ENCODE data around the gene PRKAG1. TPM values are rescaled to one million over a fixed set of nuclear protein-coding genes. Genes with fewer than 3 reads are reported as not detected.

The PRKAG1 gene
- total RNA-seq, 1 experiment from 2014 or later, result 41.6 TPM

DNA sequence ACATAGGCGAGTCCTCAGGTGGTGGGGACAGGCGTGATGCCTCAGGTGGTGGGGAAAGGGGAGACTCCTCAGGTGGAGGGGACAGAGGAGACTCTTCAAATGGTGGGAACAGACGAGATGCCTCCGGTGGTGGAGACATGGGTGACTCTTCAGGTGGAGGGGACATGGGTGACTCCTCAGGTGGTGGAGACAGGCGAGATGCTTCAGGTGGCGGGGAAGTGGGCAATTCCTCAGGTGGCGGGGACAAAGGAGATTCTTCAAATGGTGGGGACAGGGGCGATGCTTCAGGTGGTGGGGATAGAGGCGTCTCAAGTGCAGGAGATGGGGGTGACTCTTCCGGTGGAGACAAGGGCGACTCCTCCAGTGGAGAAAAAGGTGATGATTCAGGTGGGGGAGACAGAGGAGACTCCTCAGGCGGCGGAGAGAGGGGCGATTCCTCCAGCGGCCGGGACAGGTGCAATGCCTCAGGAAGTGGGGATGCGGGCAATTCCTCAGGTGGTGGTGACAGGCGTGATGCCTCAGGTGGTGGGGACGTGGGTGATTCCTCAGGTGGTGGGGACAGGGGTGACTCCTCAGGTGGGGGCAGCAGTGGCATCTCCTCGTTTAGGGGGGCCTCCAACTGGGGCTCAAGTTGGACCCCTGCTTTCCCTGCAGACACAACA, 33.3 kb upstream of the PRKAG1 start:
- no peak overlapping the region for H3K4me3 Mint-ChIP-seq
- DNase-seq (ENCODE audit: low spot score) (no peak), ATAC-seq (no peak)
- no peak for TF ChIP-seq ZNF416 (CRISPR knock-in tag; IDR thresholded peaks at IDR 0.05)
- no peak for TF ChIP-seq RELA (CRISPR knock-in tag; IDR thresholded peaks at IDR 0.05; ENCODE audit: borderline replicate concordance)
- H3K4me1 Mint-ChIP-seq, result peaks cover 15% of the 10 kb centered on the region
- H3K36me3 Mint-ChIP-seq, result peaks cover 81% of the 10 kb centered on the region
- H3K27me3 Mint-ChIP-seq (ENCODE audit: low read depth), result no peaks in the 10 kb centered on the region
- ChIA-PET CTCF (interaction anchor here (0.5 kb wide), 1 partner anchor 63 kb away, joined by 3 read pairs; no protein-coding TSS in a partner anchor), POLR2A (interaction anchor here (0.6 kb wide), 1 partner anchor 70 kb away, joined by 5 read pairs; no protein-coding TSS in a partner anchor)
- no peak overlapping the region for H3K27ac Mint-ChIP-seq
- no peaks in the 10 kb centered on the region for H3K9me3 Mint-ChIP-seq

GRCh38 chr12:49051373-49051764, 32.8 kb upstream of the PRKAG1 start:
- POLR2A ChIA-PET, result no interaction called here
- H3K4me1 Mint-ChIP-seq, result peaks cover 10% of the 10 kb centered on the region
- H3K36me3 Mint-ChIP-seq, result peaks cover 87% of the 10 kb centered on the region
- TF ChIP-seq, protein P1, sequence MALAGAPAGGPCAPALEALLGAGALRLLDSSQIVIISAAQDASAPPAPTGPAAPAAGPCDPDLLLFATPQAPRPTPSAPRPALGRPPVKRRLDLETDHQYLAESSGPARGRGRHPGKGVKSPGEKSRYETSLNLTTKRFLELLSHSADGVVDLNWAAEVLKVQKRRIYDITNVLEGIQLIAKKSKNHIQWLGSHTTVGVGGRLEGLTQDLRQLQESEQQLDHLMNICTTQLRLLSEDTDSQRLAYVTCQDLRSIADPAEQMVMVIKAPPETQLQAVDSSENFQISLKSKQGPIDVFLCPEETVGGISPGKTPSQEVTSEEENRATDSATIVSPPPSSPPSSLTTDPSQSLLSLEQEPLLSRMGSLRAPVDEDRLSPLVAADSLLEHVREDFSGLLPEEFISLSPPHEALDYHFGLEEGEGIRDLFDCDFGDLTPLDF (CRISPR knock-in tag; IDR thresholded peaks at IDR 0.05), result no peak
- TF ChIP-seq ATF2 (CRISPR knock-in tag; IDR thresholded peaks at IDR 0.05; ENCODE audit: borderline replicate concordance, low read depth) (no peak), ESRRA (CRISPR knock-in tag; IDR thresholded peaks at IDR 0.05; ENCODE audit: borderline replicate concordance) (no peak), ZNF138 (CRISPR knock-in tag; conservative IDR thresholded peaks at IDR 0.05) (no peak), ELF4 (CRISPR knock-in tag; IDR thresholded peaks at IDR 0.05; ENCODE audit: low read depth) (no peak), NR2C2 (CRISPR knock-in tag; IDR thresholded peaks at IDR 0.05) (no peak), OVOL2 (CRISPR knock-in tag; IDR thresholded peaks at IDR 0.05; ENCODE audit: borderline replicate concordance) (no peak), CBFB (CRISPR knock-in tag; IDR thresholded peaks at IDR 0.05; ENCODE audit: low read depth) (no peak), ATF6 (CRISPR knock-in tag; IDR thresholded peaks at IDR 0.05) (no peak), TEAD4 (CRISPR knock-in tag; IDR thresholded peaks at IDR 0.05) (no peak), PRRX2 (CRISPR knock-in tag; IDR thresholded peaks at IDR 0.05) (no peak), E2F5 (CRISPR knock-in tag; IDR thresholded peaks at IDR 0.05) (no peak), FOXJ3 (CRISPR knock-in tag; IDR thresholded peaks at IDR 0.05; ENCODE audit: borderline replicate concordance) (no peak)
- TF ChIP-seq, protein P2, sequence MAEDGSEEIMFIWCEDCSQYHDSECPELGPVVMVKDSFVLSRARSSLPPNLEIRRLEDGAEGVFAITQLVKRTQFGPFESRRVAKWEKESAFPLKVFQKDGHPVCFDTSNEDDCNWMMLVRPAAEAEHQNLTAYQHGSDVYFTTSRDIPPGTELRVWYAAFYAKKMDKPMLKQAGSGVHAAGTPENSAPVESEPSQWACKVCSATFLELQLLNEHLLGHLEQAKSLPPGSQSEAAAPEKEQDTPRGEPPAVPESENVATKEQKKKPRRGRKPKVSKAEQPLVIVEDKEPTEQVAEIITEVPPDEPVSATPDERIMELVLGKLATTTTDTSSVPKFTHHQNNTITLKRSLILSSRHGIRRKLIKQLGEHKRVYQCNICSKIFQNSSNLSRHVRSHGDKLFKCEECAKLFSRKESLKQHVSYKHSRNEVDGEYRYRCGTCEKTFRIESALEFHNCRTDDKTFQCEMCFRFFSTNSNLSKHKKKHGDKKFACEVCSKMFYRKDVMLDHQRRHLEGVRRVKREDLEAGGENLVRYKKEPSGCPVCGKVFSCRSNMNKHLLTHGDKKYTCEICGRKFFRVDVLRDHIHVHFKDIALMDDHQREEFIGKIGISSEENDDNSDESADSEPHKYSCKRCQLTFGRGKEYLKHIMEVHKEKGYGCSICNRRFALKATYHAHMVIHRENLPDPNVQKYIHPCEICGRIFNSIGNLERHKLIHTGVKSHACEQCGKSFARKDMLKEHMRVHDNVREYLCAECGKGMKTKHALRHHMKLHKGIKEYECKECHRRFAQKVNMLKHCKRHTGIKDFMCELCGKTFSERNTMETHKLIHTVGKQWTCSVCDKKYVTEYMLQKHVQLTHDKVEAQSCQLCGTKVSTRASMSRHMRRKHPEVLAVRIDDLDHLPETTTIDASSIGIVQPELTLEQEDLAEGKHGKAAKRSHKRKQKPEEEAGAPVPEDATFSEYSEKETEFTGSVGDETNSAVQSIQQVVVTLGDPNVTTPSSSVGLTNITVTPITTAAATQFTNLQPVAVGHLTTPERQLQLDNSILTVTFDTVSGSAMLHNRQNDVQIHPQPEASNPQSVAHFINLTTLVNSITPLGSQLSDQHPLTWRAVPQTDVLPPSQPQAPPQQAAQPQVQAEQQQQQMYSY (CRISPR knock-in tag; IDR thresholded peaks at IDR 0.05), result no peak
- TF ChIP-seq, protein P3, sequence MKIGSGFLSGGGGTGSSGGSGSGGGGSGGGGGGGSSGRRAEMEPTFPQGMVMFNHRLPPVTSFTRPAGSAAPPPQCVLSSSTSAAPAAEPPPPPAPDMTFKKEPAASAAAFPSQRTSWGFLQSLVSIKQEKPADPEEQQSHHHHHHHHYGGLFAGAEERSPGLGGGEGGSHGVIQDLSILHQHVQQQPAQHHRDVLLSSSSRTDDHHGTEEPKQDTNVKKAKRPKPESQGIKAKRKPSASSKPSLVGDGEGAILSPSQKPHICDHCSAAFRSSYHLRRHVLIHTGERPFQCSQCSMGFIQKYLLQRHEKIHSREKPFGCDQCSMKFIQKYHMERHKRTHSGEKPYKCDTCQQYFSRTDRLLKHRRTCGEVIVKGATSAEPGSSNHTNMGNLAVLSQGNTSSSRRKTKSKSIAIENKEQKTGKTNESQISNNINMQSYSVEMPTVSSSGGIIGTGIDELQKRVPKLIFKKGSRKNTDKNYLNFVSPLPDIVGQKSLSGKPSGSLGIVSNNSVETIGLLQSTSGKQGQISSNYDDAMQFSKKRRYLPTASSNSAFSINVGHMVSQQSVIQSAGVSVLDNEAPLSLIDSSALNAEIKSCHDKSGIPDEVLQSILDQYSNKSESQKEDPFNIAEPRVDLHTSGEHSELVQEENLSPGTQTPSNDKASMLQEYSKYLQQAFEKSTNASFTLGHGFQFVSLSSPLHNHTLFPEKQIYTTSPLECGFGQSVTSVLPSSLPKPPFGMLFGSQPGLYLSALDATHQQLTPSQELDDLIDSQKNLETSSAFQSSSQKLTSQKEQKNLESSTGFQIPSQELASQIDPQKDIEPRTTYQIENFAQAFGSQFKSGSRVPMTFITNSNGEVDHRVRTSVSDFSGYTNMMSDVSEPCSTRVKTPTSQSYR (CRISPR knock-in tag; IDR thresholded peaks at IDR 0.05), result no peak
- no peak for DNase-seq (ENCODE audit: low spot score)
- no peak overlapping the region for H3K4me3 Mint-ChIP-seq
- no peak for ATAC-seq
- no peaks in the 10 kb centered on the region for H3K27me3 Mint-ChIP-seq (ENCODE audit: low read depth)
- H3K9me3 Mint-ChIP-seq, result no peaks in the 10 kb centered on the region
- CTCF ChIA-PET, result interaction anchor here (1.1 kb wide), 1 partner anchor 37 kb away, joined by 3 read pairs; no protein-coding TSS in a partner anchor
- no peak overlapping the region for H3K27ac Mint-ChIP-seq
